Activated naive CD4-positive, alpha-beta T cell treated with anti-CD3 and anti-CD28 coated beads for 36 hours (primary cell): ENCODE measurements around the gene ARHGAP6. TPM values are rescaled to one million over a fixed set of nuclear protein-coding genes. Genes with fewer than 3 reads are reported as not detected.

Experiments used
- CTCF ChIA-PET: fragments of 350-600 bp; sonication (Branson Sonifier 250); formaldehyde crosslinking; loops from one replicate; lab custom pipeline; 2021; ENCODE audit warnings: antibody characterized with exemption; lab: Charles Lee
- DNase-seq: peaks from one replicate; pipeline ENCODE4 v3.0.0-alpha.2; 2020
- H3K27ac Mint-ChIP-seq: one replicate; pipeline ENCODE4 v1.8.0; 2021; ENCODE audit warnings: mild to moderate bottlenecking, mixed read lengths
- H3K27me3 Mint-ChIP-seq: one replicate; pipeline ENCODE4 v1.8.0; 2021; ENCODE audit warnings: low read depth, mixed read lengths
- H3K36me3 Mint-ChIP-seq: one replicate; pipeline ENCODE4 v1.8.0; 2021; ENCODE audit warnings: low read depth, mixed read lengths
- H3K4me1 Mint-ChIP-seq: one replicate; pipeline ENCODE4 v1.8.0; 2021; ENCODE audit warnings: low read depth, mixed read lengths
- H3K4me3 Mint-ChIP-seq: one replicate; pipeline ENCODE4 v1.8.0; 2021; ENCODE audit warnings: mild to moderate bottlenecking, moderate library complexity, mixed read lengths
- H3K9me3 Mint-ChIP-seq: one replicate; pipeline ENCODE4 v1.8.0; 2021; ENCODE audit warnings: mixed read lengths
- intact Hi-C: fragments of 100-400 bp; cut with micrococcal nuclease; formaldehyde crosslinking; loops from one replicate; pipeline ENCODE4 v1.15.1; 2023
- total RNA-seq, 2 experiments: library from RNA; stranded (reverse); gene quantifications; one replicate each; pipeline ENCODE4 v1.2.3, GENCODE V29; 2021

ARHGAP6 gene
- total RNA-seq, 2 experiments from 2014 or later, result not detected

GRCh38 chrX:11480626-11481025 lies 185.1 kb downstream of the ARHGAP6 start:
- Mint-ChIP-seq H3K27ac (no peak overlapping the region), H3K4me1 (no peaks in the 10 kb centered on the region), H3K27me3 (peaks cover 5% of the 10 kb centered on the region), H3K36me3 (no peaks in the 10 kb centered on the region), H3K4me3 (no peak overlapping the region), H3K9me3 (no peaks in the 10 kb centered on the region)
- no peak for DNase-seq
- CTCF ChIA-PET, result no interaction called here
- intact Hi-C loops, result no loop called here

- no peak for DNase-seq
- no peaks in the 10 kb centered on the region for H3K4me1 Mint-ChIP-seq
- H3K27me3 Mint-ChIP-seq, result peaks cover 5% of the 10 kb centered on the region
- intact Hi-C loops, result no loop called here
- no peaks in the 10 kb centered on the region for H3K9me3 Mint-ChIP-seq
- no peaks in the 10 kb centered on the region for H3K36me3 Mint-ChIP-seq
- no peak overlapping the region for H3K27ac Mint-ChIP-seq
- CTCF ChIA-PET, result no interaction called here
- no peak overlapping the region for H3K4me3 Mint-ChIP-seq
These were observed 186.8 kb downstream of the ARHGAP6 start for GRCh38 chrX:11478911-11479310.

DNA sequence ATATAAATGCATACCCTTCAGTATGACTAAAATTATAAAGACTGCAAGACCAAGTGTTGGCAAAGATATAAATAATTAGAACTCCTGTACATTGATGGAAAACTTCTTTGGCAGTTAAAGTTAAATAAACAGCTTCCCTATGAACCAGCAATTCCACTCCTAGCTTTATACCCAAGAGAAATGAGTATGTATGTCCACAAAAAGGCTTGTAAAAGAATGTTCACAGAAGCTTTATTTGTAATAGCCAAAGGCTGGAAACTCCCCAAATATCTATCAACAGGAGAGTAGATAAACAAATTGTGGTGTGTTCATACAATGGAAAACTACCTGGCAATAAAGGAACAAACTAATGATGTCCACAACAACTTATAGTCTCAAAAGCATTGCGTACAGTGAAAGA lies 187.7 kb downstream of the ARHGAP6 start:
- peaks cover 5% of the 10 kb centered on the region for H3K27me3 Mint-ChIP-seq
- no peaks in the 10 kb centered on the region for H3K9me3 Mint-ChIP-seq
- H3K27ac Mint-ChIP-seq, result no peak overlapping the region
- no peaks in the 10 kb centered on the region for H3K4me1 Mint-ChIP-seq
- H3K36me3 Mint-ChIP-seq, result no peaks in the 10 kb centered on the region
- H3K4me3 Mint-ChIP-seq, result no peak overlapping the region
- DNase-seq, result no peak
- CTCF ChIA-PET, result no interaction called here
- intact Hi-C loops, result no loop called here

DNA sequence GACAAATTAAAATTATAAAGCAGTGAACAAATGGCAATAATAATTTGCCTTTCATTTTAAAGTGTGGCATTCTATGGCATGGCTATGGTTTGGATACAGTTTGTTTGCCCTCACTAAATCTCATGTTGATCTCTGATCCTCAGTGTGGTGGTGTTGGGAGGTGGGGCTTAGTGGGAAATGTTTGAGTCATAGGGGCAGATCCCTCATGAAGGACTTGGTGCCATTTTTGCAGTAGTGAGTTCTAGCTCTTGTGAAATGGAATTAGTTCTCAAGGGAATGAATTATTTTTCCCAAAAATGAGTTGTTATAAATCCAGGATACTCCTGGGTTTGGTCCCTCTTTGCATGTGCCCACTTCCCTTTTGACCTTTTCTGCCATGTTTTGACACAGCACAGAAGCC lies 191.1 kb downstream of the ARHGAP6 start:
- H3K36me3 Mint-ChIP-seq, result no peaks in the 10 kb centered on the region
- no peak for DNase-seq
- intact Hi-C loops, result no loop called here
- peaks cover 4% of the 10 kb centered on the region for H3K27me3 Mint-ChIP-seq
- no peak overlapping the region for H3K27ac Mint-ChIP-seq
- no peaks in the 10 kb centered on the region for H3K9me3 Mint-ChIP-seq
- CTCF ChIA-PET, result no interaction called here
- H3K4me3 Mint-ChIP-seq, result no peak overlapping the region
- no peaks in the 10 kb centered on the region for H3K4me1 Mint-ChIP-seq

GRCh38 chrX:11474021-11474420 lies 191.7 kb downstream of the ARHGAP6 start:
- CTCF ChIA-PET, result no interaction called here
- H3K27ac Mint-ChIP-seq, result no peak overlapping the region
- no peaks in the 10 kb centered on the region for H3K36me3 Mint-ChIP-seq
- intact Hi-C loops, result no loop called here
- H3K27me3 Mint-ChIP-seq, result peaks cover 4% of the 10 kb centered on the region
- no peaks in the 10 kb centered on the region for H3K9me3 Mint-ChIP-seq
- no peak for DNase-seq
- no peak overlapping the region for H3K4me3 Mint-ChIP-seq
- no peaks in the 10 kb centered on the region for H3K4me1 Mint-ChIP-seq

DNA sequence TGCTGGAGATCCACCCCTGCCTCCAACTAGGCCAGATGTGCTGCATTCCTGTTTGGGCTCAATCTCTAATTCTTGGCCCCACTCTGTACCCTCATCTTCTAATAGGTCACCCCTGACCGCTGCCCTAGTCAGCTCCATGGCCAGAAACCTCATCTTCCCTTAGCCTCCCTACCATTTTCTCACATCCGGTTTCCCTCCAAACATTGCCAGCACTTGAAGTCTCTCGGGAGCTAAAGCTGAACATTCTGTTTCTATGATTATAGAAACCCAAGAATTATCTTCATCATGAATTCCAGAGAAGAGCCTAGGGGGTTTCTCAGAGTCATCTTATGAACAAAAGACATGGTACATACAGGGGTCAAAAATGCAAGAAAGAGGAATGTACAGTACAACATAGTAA lies 192.8 kb downstream of the ARHGAP6 start:
- Mint-ChIP-seq H3K4me1 (no peaks in the 10 kb centered on the region), H3K9me3 (no peaks in the 10 kb centered on the region), H3K27me3 (peaks cover 4% of the 10 kb centered on the region), H3K4me3 (no peak overlapping the region), H3K36me3 (no peaks in the 10 kb centered on the region), H3K27ac (no peak overlapping the region)
- DNase-seq, result no peak
- CTCF ChIA-PET, result no interaction called here
- intact Hi-C loops, result no loop called here

- DNase-seq, result no peak
- H3K4me3 Mint-ChIP-seq, result no peak overlapping the region
- H3K36me3 Mint-ChIP-seq, result no peaks in the 10 kb centered on the region
- no peak overlapping the region for H3K27ac Mint-ChIP-seq
- peaks cover 1% of the 10 kb centered on the region for H3K27me3 Mint-ChIP-seq
- H3K9me3 Mint-ChIP-seq, result no peaks in the 10 kb centered on the region
- CTCF ChIA-PET, result no interaction called here
- intact Hi-C loops, result no loop called here
- H3K4me1 Mint-ChIP-seq, result no peaks in the 10 kb centered on the region
These were observed 193.3 kb downstream of the ARHGAP6 start for GRCh38 chrX:11472381-11472780.

DNA sequence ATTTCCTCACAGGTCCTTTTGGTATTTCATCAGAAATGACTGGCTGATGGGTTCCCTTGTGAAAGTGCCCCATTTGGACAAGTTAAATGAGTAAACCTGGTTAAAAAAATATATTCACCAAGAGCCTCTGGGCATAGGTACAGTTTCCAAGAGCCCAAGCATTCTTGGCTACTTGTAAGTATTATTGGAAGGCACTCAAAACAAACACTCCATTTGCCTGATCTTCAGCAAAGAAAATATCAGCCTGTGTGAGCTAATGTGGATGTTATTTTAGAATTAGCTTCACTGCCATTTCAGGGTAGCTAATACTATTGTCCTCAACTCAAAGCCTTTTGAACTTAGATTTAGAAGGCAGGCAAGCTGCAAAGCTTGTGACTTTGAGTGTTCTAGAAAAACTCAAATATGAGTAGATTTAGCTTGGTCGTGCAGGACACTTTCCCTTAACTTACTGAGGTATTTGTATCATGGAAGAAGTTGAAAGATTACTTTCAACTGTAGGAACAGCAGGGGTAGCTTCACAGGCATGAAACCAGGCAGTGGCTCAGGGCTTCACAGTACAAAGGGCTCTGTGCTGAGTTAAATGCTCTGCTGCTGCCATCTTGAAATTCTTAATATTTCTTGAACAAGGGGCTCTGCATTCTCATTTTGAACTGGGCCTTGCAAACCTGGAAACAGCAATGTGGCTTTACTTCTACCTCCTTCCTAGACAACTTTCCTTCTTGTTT lies 195.3 kb downstream of the ARHGAP6 start:
- Mint-ChIP-seq H3K4me3 (no peak overlapping the region), H3K27ac (no peak overlapping the region), H3K9me3 (no peaks in the 10 kb centered on the region), H3K36me3 (no peaks in the 10 kb centered on the region), H3K4me1 (no peaks in the 10 kb centered on the region), H3K27me3 (no peaks in the 10 kb centered on the region)
- CTCF ChIA-PET, result no interaction called here
- no peak for DNase-seq
- intact Hi-C loops, result no loop called here

- intact Hi-C loops, result no loop called here
- H3K27ac Mint-ChIP-seq, result no peak overlapping the region
These were observed 199.9 kb downstream of the ARHGAP6 start for GRCh38 chrX:11465648-11466411.

DNA sequence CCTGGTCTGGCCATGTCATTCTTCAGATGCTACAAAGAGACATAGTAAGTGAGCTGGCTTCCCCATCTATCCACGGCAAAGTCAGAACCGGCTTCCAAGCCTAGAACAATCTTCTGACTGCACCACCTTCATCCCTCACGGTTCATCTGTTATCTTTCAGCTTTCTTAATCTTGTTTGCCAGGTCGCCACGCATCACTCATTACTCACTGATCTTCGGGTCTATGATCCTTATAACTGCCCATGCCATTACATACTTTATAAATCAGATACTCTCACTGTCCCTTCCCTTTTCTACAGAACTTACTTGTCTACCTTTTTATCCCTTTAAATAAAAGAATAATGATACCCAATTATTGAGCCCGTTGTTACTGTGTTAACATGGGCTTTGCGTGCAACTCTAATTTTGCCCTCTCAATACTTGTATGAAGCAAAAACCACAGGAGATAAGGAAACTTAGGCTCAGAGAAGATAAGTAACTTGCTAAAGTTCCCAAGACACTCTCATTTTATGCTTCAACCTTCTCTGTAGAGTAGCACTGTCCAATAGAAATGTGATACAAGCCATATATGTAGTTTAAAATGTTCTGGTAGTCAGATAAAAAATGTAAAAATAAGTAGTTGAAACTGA lies 200.8 kb downstream of the ARHGAP6 start:
- no peak for DNase-seq
- Mint-ChIP-seq H3K27ac (no peak overlapping the region), H3K27me3 (peaks cover 3% of the 10 kb centered on the region), H3K4me1 (no peaks in the 10 kb centered on the region), H3K4me3 (no peak overlapping the region), H3K36me3 (no peaks in the 10 kb centered on the region), H3K9me3 (no peaks in the 10 kb centered on the region)
- intact Hi-C loops, result no loop called here
- CTCF ChIA-PET, result no interaction called here

More at GRCh38 chrX:11465648-11466411, 199.9 kb downstream of the ARHGAP6 start:
- H3K27me3 Mint-ChIP-seq, result peaks cover 3% of the 10 kb centered on the region
- H3K9me3 Mint-ChIP-seq, result no peaks in the 10 kb centered on the region
- no peak for DNase-seq
- H3K4me3 Mint-ChIP-seq, result no peak overlapping the region
- CTCF ChIA-PET, result no interaction called here
- no peaks in the 10 kb centered on the region for H3K36me3 Mint-ChIP-seq
- no peaks in the 10 kb centered on the region for H3K4me1 Mint-ChIP-seq

GRCh38 chrX:11464380-11464779 lies 201.3 kb downstream of the ARHGAP6 start:
- H3K27me3 Mint-ChIP-seq, result peaks cover 6% of the 10 kb centered on the region
- CTCF ChIA-PET, result no interaction called here
- intact Hi-C loops, result no loop called here
- H3K27ac Mint-ChIP-seq, result no peak overlapping the region
- H3K9me3 Mint-ChIP-seq, result no peaks in the 10 kb centered on the region
- no peak overlapping the region for H3K4me3 Mint-ChIP-seq
- no peak for DNase-seq
- no peaks in the 10 kb centered on the region for H3K4me1 Mint-ChIP-seq
- H3K36me3 Mint-ChIP-seq, result no peaks in the 10 kb centered on the region

DNA sequence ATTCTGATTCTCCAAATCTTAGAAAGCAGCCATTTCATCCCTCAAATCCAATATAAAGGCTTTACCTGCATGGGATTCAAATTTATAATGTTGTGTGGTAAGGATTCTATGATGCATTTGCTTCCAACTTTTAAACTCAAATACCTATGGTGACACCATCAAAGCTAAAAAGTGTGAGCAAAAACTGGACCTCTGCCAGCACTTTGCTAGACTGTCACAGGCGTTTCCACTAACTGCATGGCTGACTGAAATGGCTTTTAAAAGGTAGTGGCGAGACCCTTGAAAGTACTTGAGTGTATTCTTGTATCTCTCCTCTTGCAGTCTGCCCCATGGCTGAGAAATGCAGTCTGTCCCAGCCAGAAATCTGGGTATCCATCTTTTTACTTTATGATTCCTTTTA lies 203.1 kb downstream of the ARHGAP6 start:
- Mint-ChIP-seq H3K27me3 (peaks cover 8% of the 10 kb centered on the region), H3K4me1 (no peaks in the 10 kb centered on the region), H3K4me3 (no peak overlapping the region), H3K9me3 (no peaks in the 10 kb centered on the region), H3K27ac (no peak overlapping the region), H3K36me3 (no peaks in the 10 kb centered on the region)
- CTCF ChIA-PET, result no interaction called here
- DNase-seq, result no peak
- intact Hi-C loops, result no loop called here

DNA sequence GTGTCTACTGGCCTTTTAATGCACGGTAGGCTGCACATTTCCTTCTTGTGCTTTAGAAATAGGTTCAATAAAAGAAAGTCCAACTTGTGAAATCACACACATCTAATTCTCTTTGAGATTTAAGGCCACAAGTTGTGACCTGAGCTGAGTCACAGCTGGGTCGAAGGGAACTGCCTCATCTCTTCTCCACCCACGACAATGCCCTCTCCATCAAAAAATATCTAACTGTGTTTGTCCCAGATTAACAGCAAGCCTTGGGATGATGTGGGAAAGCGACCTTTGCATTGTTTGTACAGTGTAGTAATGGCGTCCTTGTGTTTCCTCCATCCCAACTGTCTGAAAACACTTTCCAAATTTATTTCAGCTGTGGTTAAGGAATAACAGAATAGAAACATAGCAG lies 203.6 kb downstream of the ARHGAP6 start:
- no peaks in the 10 kb centered on the region for H3K9me3 Mint-ChIP-seq
- CTCF ChIA-PET, result no interaction called here
- no peak overlapping the region for H3K27ac Mint-ChIP-seq
- peaks cover 8% of the 10 kb centered on the region for H3K27me3 Mint-ChIP-seq
- no peaks in the 10 kb centered on the region for H3K36me3 Mint-ChIP-seq
- H3K4me3 Mint-ChIP-seq, result no peak overlapping the region
- H3K4me1 Mint-ChIP-seq, result no peaks in the 10 kb centered on the region
- intact Hi-C loops, result no loop called here
- DNase-seq, result no peak
